ENCODE results near the gene SDCBP2. TPM values are rescaled to one million over a fixed set of nuclear protein-coding genes. Genes with fewer than 3 reads are reported as not detected.

The SDCBP2 gene
- total and polyA plus RNA-seq, 2 of the 8 experiments (the other 6 are each of a cell fraction or from before 2014, with no cell fraction given): 4.2 to 6.7 TPM

GRCh38 chr20:1324598-1325172 lies 4.3 kb downstream of the SDCBP2 start (continued):
- no peak for TF ChIP-seq CBX5 (IDR thresholded peaks at IDR 0.05; ENCODE audit: low read depth, low read length)
- no peak for TF ChIP-seq ATF2 (IDR thresholded peaks at IDR 0.05; ENCODE audit: low read length)
- TF ChIP-seq BACH1 (IDR thresholded peaks at IDR 0.05; ENCODE audit: low read length): no peak
- no peak for TF ChIP-seq CHD2 (IDR thresholded peaks at IDR 0.05; ENCODE audit: low read length)
- TF ChIP-seq BCL11A (IDR thresholded peaks at IDR 0.05; ENCODE audit: low read depth in 2 of 2, low read length in 2 of 2): no peak
- TF ChIP-seq EGR1 (IDR thresholded peaks at IDR 0.05; ENCODE audit: borderline replicate concordance, low read depth, low read length): no peak

All from H1 (cell line).